WERI-Rb-1 (cell line): ENCODE data around the gene PRM3.

ENCODE experiments used
- DNase-seq: peaks from one replicate; pipeline ENCODE4 v3.0.0-alpha.2; 2020
- H3K27ac ChIP-seq: fragments of 250-450 bp; sonication (Bioruptor Pico); 2 replicates; pipeline ENCODE4 v1.5.1; 2020; ENCODE audit warnings: mild to moderate bottlenecking, moderate library complexity
- H3K27me3 ChIP-seq: fragments of 250-450 bp; sonication (Bioruptor Pico); 2 replicates; pipeline ENCODE4 v1.5.1; 2021; ENCODE audit warnings: mild to moderate bottlenecking, low read depth, moderate library complexity; ENCODE audit not compliant: insufficient read depth, severe bottlenecking
- H3K36me3 ChIP-seq: fragments of 250-450 bp; sonication (Bioruptor Pico); 2 replicates; pipeline ENCODE4 v1.5.1; 2020; ENCODE audit warnings: mild to moderate bottlenecking, moderate library complexity
- H3K4me3 ChIP-seq: 2 replicates; pipeline ENCODE4 v1.5.1; 2011; ENCODE audit warnings: low read depth, mild to moderate bottlenecking, control low read depth, low read length
- H3K9me3 ChIP-seq: fragments of 250-450 bp; sonication (Bioruptor Pico); 2 replicates; pipeline ENCODE4 v1.5.1; 2021; ENCODE audit warnings: mild to moderate bottlenecking, moderate library complexity; ENCODE audit not compliant: severe bottlenecking
- TF ChIP-seq, protein P1 (sequence below): IDR thresholded peaks from 2 replicates; pipeline ENCODE4 v1.5.1; 2011; ENCODE audit warnings: low read depth, mild to moderate bottlenecking, control low read depth, inconsistent platforms, low read length

The PRM3 gene

DNA sequence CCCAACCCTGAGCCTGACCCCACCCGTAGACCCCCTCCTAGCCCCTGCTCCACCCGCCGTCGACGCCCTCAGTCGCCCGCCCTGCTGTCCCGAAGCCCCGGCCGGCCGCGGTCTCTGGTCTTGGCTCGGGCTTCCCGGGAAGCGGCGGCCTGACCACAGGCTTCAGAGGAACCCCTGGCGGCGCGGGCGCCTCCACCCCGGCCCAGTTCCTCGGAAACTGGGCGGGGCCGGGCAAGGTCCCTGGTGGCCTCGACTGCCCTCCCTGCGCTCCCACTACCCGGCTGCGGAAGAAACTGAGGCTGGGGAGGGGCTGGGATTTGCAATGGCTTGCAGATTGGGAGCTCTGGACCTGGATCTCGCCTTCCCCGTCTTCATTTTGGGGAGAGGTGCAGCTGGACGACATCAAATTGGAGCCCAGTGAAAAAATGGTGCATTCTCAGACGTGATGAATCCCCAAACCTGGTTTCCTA lies 16.7 kb downstream of the PRM3 start:
- TF ChIP-seq, protein P1, sequence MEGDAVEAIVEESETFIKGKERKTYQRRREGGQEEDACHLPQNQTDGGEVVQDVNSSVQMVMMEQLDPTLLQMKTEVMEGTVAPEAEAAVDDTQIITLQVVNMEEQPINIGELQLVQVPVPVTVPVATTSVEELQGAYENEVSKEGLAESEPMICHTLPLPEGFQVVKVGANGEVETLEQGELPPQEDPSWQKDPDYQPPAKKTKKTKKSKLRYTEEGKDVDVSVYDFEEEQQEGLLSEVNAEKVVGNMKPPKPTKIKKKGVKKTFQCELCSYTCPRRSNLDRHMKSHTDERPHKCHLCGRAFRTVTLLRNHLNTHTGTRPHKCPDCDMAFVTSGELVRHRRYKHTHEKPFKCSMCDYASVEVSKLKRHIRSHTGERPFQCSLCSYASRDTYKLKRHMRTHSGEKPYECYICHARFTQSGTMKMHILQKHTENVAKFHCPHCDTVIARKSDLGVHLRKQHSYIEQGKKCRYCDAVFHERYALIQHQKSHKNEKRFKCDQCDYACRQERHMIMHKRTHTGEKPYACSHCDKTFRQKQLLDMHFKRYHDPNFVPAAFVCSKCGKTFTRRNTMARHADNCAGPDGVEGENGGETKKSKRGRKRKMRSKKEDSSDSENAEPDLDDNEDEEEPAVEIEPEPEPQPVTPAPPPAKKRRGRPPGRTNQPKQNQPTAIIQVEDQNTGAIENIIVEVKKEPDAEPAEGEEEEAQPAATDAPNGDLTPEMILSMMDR = no peak
- peak; percentile 38 for DNase-seq
- peak overlapping the region; percentile 83 for H3K27ac ChIP-seq

DNA sequence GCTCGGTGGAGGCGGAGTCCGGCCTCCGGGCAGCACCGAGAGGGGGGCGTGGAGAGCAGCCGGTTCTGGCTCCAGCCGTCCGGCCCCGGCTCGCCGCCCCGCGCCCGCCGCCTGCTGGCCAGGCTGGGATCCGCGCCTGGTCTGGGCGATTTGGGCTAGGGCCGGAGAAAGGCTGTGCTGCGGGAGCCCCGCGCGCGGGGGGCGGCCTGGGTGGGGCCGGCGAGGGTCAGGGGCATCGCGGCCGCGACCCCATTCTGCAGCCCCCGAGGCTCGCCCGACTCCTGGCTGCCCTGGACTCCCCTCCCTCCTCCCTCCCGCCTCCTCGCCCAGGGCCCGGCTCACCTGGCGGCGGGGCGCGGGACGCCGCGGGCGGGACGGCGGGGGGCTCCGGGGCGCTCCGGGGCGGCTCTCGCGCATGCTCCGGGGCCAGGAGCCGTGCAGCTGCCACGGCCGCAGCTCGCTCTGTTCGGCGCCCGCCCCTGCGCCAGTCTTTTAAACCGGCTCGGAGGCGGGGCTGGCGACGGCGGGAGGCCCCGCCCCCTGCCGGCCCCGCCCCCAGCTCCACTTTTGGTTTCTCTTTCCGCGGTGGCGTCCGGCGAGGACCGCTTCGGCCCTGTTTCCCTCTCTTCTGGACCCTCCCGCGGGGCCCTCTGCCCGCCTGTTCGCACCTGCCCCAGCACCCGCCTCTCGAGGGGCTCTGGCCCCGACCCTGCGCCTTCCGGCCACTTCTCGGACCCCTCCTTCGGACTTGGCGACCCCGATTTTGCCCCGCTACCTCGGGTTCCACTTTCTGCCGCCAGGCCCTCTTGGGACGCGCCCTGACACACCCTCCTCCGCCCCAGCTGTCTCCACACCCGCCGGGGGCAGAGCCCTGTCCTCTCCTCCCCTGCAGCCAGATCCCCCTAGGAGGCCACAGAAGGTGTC lies 17.4 kb downstream of the PRM3 start, which contains the start of gene SOCS1:
SOCS1 (minus strand) TSS at position 468 of the 924 bp plus-strand sequence. CDS start 726 bp downstream, outside the sequence.
- H3K36me3 ChIP-seq = no peaks in the 10 kb centered on the region; the same call in 1 of the 2 replicates
- peak within 1 kb of the TSS; percentile 78 for H3K4me3 ChIP-seq
- H3K27me3 ChIP-seq = no peaks in the 10 kb centered on the region
- peak; percentile 85 for DNase-seq
- no peaks in the 10 kb centered on the region for H3K9me3 ChIP-seq
- H3K27ac ChIP-seq = peak within 1 kb of the TSS; percentile 83
- TF ChIP-seq, protein P1 = peak; percentile 82

More for the DNA sequence above, 16.7 kb downstream of the PRM3 start:
- Histone ChIP-seq H3K27me3 (no peaks in the 10 kb centered on the region), H3K4me3 (peak overlapping the region; percentile 78), H3K9me3 (no peaks in the 10 kb centered on the region), H3K36me3 (no peaks in the 10 kb centered on the region; the same call in 1 of the 2 replicates)

DNA sequence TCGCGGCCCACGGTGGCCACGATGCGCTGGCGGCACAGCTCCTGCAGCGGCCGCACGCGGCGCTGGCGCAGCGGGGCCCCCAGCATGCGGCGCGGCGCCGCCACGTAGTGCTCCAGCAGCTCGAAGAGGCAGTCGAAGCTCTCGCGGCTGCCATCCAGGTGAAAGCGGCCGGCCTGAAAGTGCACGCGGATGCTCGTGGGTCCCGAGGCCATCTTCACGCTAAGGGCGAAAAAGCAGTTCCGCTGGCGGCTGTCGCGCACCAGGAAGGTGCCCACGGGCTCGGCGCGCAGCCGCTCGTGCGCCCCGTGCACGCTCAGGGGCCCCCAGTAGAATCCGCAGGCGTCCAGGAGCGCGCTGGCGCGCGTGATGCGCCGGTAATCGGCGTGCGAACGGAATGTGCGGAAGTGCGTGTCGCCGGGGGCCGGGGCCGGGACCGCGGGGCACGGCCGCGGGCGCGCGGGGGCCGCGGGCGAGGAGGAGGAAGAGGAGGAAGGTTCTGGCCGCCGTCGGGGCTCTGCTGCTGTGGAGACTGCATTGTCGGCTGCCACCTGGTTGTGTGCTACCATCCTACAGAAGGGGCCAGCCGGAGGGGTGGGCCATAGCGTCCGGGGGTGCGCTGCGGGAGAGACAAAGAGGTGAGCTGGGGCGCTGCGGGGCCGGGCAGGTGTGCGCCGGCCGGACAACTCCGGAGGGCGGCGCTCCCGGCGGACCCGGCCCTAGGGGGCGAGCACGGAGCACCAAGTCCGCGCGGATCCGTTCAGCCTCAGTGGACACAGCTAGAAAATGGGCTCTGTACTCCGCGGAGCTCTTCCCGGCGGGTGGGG lies 18.3 kb downstream of the PRM3 start:
- peak overlapping the region; percentile 72 for H3K27ac ChIP-seq
- no peaks in the 10 kb centered on the region for H3K27me3 ChIP-seq
- DNase-seq = peak; percentile 44

DNA sequence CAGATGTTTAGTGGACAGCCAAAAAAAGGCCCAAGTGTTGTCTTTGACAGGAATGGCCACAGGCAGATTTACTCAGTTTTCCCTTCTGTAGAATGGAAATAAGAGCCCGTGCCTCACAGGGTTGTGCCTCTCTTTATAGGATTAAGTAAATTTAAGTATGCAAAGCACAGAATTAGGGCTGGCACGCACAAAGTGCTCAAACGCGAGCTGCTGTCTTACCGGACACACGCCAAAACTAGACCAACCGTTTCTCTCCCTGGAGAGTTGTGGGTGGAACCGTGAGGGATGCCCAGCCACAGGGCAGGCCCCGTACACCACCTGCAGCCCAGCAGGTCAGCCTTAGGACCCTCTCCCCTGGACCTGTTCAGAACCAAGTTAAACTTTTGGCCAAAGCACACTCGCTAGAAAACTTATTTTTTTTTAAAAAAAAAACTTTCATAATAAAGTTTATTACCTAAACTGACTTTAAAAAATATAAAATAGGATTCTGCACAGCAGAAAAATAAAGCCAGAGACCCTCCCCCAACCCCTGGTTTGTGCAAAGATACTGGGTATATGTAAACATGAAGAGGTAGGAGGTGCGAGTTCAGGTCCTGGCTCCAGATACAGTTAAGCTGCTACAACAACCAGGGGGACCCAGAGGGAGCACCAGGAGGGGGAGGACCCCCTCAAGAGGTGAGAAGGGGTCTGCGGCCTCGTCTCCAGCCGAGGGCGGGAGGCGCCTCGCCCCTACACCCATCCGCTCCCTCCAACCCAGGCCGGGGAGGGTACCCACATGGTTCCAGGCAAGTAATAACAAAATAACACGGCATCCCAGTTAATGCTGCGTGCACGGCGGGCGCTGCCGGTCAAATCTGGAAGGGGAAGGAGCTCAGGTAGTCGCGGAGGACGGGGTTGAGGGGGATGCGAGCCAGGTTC lies 19.2 kb downstream of the PRM3 start:
- no peak overlapping the region for H3K27ac ChIP-seq
- H3K36me3 ChIP-seq = no peaks in the 10 kb centered on the region; the same call in 1 of the 2 replicates
- TF ChIP-seq, protein P1 = no peak
- DNase-seq = no peak
- H3K27me3 ChIP-seq = no peaks in the 10 kb centered on the region
- H3K9me3 ChIP-seq = no peaks in the 10 kb centered on the region
- peak overlapping the region; percentile 66; the same call in 1 of the 2 replicates for H3K4me3 ChIP-seq

More for the DNA sequence above, 18.3 kb downstream of the PRM3 start:
- TF ChIP-seq, protein P1 = peak; percentile 23; the same call in 1 of the 2 replicates
- Histone ChIP-seq H3K9me3 (no peaks in the 10 kb centered on the region), H3K36me3 (no peaks in the 10 kb centered on the region; the same call in 1 of the 2 replicates), H3K4me3 (peak overlapping the region; percentile 66)
